Astrocyte of the cerebellum (primary cell): Measurements from ENCODE around the gene SGIP1.

Source experiments
- DNase-seq: peaks from one replicate; pipeline ENCODE4 v3.0.0-alpha.2; 2011; ENCODE audit warnings: low read depth
- H3K4me3 ChIP-seq: 2 replicates; pipeline ENCODE4 v1.5.1; 2011; ENCODE audit warnings: mild to moderate bottlenecking, low read depth, low read length, moderate library complexity
- in situ Hi-C: cut with HindIII; loops from 2 replicates; pipeline ENCODE4 v1.10.0; 2017; ENCODE audit warnings: low sequenced_read_pairs
- TF ChIP-seq, protein P1 (sequence below): IDR thresholded peaks from 2 replicates; pipeline ENCODE4 v1.5.1; 2012; ENCODE audit warnings: low read length, low read depth, moderate library complexity, mild to moderate bottlenecking; ENCODE audit errors: missing control alignments

Gene SGIP1

GRCh38 chr1:66617362-66618184 lies 83.6 kb downstream of the SGIP1 start:
- TF ChIP-seq, protein P1, sequence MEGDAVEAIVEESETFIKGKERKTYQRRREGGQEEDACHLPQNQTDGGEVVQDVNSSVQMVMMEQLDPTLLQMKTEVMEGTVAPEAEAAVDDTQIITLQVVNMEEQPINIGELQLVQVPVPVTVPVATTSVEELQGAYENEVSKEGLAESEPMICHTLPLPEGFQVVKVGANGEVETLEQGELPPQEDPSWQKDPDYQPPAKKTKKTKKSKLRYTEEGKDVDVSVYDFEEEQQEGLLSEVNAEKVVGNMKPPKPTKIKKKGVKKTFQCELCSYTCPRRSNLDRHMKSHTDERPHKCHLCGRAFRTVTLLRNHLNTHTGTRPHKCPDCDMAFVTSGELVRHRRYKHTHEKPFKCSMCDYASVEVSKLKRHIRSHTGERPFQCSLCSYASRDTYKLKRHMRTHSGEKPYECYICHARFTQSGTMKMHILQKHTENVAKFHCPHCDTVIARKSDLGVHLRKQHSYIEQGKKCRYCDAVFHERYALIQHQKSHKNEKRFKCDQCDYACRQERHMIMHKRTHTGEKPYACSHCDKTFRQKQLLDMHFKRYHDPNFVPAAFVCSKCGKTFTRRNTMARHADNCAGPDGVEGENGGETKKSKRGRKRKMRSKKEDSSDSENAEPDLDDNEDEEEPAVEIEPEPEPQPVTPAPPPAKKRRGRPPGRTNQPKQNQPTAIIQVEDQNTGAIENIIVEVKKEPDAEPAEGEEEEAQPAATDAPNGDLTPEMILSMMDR = no peak
- in situ Hi-C loops = no loop called here
- DNase-seq = no peak
- no peak overlapping the region for H3K4me3 ChIP-seq

GRCh38 chr1:66618390-66618789 lies 84.4 kb downstream of the SGIP1 start:
- TF ChIP-seq, protein P1 = no peak
- no peak overlapping the region for H3K4me3 ChIP-seq
- no peak for DNase-seq
- in situ Hi-C loops = no loop called here

DNA sequence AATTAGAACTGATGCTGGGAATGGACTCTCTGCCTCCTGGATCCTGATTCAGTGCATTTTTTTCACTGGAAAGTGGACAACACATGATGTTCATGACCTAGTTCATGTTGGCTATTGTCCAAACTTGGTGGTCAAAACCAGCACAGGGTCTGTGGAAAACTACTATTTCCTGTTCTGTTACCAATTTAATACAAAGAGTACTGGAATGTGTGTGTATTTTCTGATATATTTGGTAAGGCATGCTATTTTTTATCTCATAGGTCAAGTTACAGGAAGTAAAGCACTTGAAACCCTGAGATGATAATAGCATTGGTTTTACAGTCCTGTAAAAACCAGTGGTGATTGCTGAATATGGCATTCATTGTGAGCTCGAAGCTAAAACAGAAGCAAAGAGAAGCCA lies 89.9 kb downstream of the SGIP1 start:
- H3K4me3 ChIP-seq = no peak overlapping the region
- TF ChIP-seq, protein P1 = no peak
- peak; percentile 56 for DNase-seq
- in situ Hi-C loops = no loop called here

DNA sequence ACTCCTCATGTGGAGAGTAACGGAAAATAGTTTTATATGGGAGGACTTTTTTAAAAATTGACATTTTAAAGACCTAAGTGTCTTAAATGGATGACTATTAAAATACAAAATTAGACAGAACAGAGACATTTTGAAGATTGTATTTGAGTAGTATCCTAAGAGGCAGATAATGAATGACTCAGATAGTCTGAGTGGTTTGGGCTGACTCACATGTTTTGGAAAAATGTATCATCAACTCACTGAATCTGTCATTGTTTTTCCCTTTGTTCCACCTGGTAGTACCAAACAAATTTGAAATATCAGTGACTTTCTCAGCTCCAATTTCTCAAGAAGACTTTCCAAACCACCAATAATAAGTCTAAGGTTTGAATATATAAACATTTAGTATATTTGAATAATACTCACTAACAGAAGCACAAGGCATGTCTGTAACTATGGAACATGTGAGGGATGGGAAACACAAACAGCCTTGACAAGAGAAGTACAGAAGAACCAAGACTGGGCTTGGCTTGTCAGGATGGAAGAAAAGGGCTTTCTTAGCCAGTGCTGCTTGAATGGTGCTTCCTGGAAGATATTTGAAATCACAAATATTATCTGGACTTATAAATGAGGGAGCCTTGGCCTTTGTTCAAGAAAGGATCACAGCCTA lies 90.6 kb downstream of the SGIP1 start:
- TF ChIP-seq, protein P1 = no peak
- peak; percentile 4 for DNase-seq
- no peak overlapping the region for H3K4me3 ChIP-seq
- in situ Hi-C loops = no loop called here

- H3K4me3 ChIP-seq = no peak overlapping the region
- in situ Hi-C loops = no loop called here
- TF ChIP-seq, protein P1 = no peak
- no peak for DNase-seq
Observed at GRCh38 chr1:66626261-66626660, 92.3 kb downstream of the SGIP1 start.

DNA sequence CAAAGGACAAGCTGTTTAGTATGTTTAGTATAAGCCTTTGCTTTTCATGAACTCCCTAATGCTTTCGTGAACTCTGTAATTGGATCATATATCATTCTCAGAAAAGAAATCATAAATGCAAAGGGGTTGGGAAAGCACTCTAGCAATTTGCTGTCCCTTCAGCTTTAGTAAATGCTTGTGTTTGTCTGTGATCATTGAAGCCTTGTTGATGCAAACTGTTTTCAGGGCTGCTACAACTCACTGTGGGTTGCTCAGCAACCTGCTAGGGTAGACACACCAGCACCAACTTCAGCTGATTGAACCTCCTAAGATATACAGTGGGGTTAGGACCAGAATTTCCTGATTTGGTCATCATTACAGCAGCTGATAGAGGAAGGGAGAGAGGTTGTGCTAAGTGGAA lies 95.0 kb downstream of the SGIP1 start:
- TF ChIP-seq, protein P1 = no peak
- in situ Hi-C loops = no loop called here

More for the DNA sequence above, 95.0 kb downstream of the SGIP1 start:
- no peak for DNase-seq
- H3K4me3 ChIP-seq = no peak overlapping the region
